ENCODE results near the gene CNGA1. TPM values are rescaled to one million over a fixed set of nuclear protein-coding genes. Genes with fewer than 3 reads are reported as not detected.

CNGA1 gene
- total RNA-seq, 1 experiment from 2014 or later = 1.0 TPM

- H3K27me3 Mint-ChIP-seq (ENCODE audit: low read depth) = peaks cover 6% of the 10 kb centered on the region; the same call in 1 of the 2 replicates
- Histone ChIP-seq H3K9ac (ENCODE audit: extremely low read depth, insufficient read length, low read length) (no peak overlapping the region), H4K91ac (ENCODE audit: insufficient read length, low read depth, low read length) (no peak overlapping the region), H3K4me2 (ENCODE audit: insufficient read depth, insufficient read length, low read length) (no peak overlapping the region), H2AFZ (ENCODE audit: low read length) (no peak overlapping the region), H4K20me1 (ENCODE audit: control insufficient read depth, insufficient read depth, insufficient read length) (no peaks in the 10 kb centered on the region), H4K5ac (ENCODE audit: insufficient read length, low read depth, low read length) (no peak overlapping the region), H2AK5ac (ENCODE audit: insufficient read length, low read length) (no peak overlapping the region), H2BK12ac (ENCODE audit: insufficient read length, low read depth, low read length) (no peak overlapping the region), H3K27ac (ENCODE audit: insufficient read length, low read depth, low read length) (no peak overlapping the region), H3K27me3 (ENCODE audit: insufficient read depth, low read length) (no peaks in the 10 kb centered on the region), H3K23ac (ENCODE audit: insufficient read length, low read depth, low read length) (no peak overlapping the region), H2BK15ac (ENCODE audit: low read depth, low read length) (no peak overlapping the region), H3K9me3 (ENCODE audit: control insufficient read depth, low read depth, low read length) (peaks cover 28% of the 10 kb centered on the region), H2BK120ac (ENCODE audit: low read depth, low read length, poor library complexity, severe bottlenecking) (no peak overlapping the region), H3K79me2 (ENCODE audit: insufficient read depth, low read length) (no peaks in the 10 kb centered on the region), H3K4me1 (ENCODE audit: insufficient read depth, low read length) (no peaks in the 10 kb centered on the region), H3K14ac (ENCODE audit: insufficient read depth, low read length) (no peak overlapping the region), H4K8ac (replicated peaks; ENCODE audit: insufficient read length, low read depth, low read length) (no peak overlapping the region), H2BK5ac (ENCODE audit: insufficient read length, low read length) (no peak overlapping the region), H2BK20ac (ENCODE audit: low read depth, low read length, poor library complexity, severe bottlenecking) (no peak overlapping the region), H3K56ac (ENCODE audit: insufficient read length, low read depth, low read length) (no peak overlapping the region), H3K23me2 (ENCODE audit: insufficient read length, low read depth, low read length, poor library complexity, severe bottlenecking) (no peaks in the 10 kb centered on the region), H3K18ac (ENCODE audit: insufficient read length, low read depth, low read length) (no peak overlapping the region), H3K4ac (ENCODE audit: low read depth, low read length) (no peak overlapping the region), H3K79me1 (ENCODE audit: insufficient read depth, low read depth, low read length, poor library complexity, severe bottlenecking) (no peaks in the 10 kb centered on the region), H3T11ph (ENCODE audit: low read length) (no peak overlapping the region)
- no peak overlapping the region for H3K4me3 Mint-ChIP-seq
- peaks cover 43 to 79% (median 62%) of the 10 kb centered on the region in 3 experiments for H3K36me3 Mint-ChIP-seq (ENCODE audit: insufficient read depth in 1 of 3, low read depth in 3 of 3)
- TF ChIP-seq CTCF (conservative IDR thresholded peaks at IDR 0.05) = no peak
- DNase-seq = no peak
- peaks cover 78 to 79% of the 10 kb centered on the region in 2 experiments for H3K9me3 Mint-ChIP-seq
- H3K27ac Mint-ChIP-seq = no peak overlapping the region
- H3K4me1 Mint-ChIP-seq = peaks cover 24 to 25% of the 10 kb centered on the region in 2 experiments
Observed at GRCh38 chr4:48008021-48008596, 8.4 kb downstream of the CNGA1 start.
